Measurements from ENCODE around the gene KANTR.
"Not testable (repeated sequence)": the region's sequence is repeated elsewhere in the genome, so short reads cannot be mapped to it uniquely, and the experiment has no call there.

The KANTR gene

DNA sequence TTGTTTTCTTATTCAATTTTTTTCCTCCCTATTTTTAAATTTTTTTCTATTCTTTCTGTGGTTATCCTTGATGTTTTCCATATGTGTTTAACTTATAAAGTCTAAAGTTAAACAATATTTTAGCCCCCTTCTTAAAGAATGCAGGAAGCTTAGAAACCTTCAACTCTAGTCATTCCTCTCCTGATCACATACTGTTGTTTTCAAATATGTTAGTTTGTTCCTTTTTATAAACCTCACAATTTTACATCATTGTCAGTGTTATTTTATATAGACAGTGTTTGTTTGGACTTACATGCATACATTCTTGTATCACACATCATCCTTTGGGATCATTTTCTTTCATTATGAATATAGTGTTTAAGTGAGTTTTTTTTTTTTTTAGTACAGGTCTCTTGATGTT lies 31.6 kb downstream of the KANTR start:
- DNase-seq (ENCODE audit: low read depth in 2 of 2, low spot score in 1 of 2) = no peak

DNA sequence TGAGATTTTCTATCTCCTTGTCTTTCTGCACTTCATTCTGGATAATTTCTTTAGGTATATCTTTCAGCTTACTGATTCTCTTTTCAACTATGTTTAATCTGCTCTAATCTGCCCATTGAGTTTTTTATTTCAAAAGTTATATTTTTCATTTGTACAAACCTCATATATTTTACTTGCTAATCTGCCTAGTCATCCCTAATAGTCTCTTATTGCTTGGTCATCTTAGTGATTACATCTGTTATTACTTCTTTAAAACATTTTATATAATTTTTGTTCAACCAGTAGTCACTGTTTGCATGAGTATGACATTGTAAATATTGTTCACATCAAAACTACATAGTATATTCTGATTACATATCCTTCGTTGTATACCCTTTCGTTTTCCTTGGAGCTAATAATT lies 32.4 kb downstream of the KANTR start:
- no peak for DNase-seq (ENCODE audit: low read depth in 2 of 2, low spot score in 1 of 2)

DNA sequence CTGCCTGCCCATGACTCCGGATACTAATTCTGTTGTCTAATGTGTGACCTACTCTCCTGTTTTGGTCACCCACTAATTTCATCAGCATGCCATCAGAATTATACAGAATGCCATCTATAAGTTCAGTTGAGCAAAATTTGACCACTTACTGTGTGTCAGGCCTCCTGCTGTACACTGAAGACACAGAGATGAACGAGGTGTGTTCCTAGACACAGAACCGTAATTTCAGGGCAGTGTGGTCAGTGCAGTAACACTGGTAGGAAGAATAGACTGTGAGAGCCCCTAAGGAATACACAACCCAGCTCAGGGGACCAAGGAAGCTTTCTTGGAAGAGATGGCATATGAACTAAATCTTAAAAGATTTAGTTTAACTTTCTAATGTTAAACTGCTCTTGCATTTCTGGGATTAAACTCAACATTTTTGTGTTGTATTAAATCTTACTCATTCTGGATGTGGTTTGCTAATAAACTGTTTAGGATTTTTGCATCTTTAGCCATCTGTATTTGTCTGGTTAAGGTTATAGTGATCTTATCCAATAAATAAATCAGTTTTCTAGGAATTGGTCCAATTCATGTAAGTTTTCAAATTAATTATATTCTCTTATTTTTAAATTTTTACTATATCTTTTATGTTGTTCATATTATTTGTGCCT lies 34.3 kb downstream of the KANTR start:
- DNase-seq (ENCODE audit: low read depth in 2 of 2, low spot score in 1 of 2) = no peak

DNA sequence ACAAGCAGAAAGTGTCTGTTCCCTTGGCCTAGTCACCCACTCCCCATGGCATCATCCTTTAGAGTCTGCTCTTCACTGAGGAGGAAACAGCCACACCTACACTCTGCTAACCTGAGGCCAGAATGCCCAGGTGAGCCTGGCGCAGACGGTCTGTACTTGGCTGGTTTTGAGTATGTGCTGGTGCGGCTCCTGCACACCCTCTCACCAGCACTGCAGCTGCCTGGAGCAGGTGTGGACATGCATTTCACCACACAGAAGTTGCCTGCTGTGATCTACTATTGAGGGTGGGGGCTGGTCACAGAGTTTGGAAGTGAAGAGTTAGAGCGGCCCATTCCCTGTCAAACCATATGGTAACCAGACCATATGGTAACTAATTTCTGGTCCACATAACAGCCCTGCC lies 39.5 kb downstream of the KANTR start:
- DNase-seq (ENCODE audit: low read depth in 2 of 2, low spot score in 1 of 2) = no peak

DNA sequence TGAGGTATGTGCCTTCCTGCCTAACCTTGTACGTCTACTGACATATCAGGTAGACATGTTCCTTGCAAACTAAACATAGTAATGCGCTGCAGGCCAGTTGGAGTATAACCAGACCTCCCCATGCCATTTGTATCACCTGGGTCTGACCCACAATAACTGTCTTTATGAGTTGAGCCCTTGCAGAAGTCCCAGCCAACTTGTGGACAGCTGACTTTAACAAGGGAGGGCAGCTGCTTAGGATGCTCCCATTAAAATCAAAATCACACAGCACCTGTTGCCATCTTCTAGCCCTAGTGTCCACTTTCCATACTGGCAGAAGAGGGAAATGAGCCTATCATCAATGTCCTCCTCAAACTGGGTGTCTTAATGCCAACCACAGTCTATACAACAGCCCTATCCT lies 41.6 kb downstream of the KANTR start:
- DNase-seq (ENCODE audit: low read depth in 2 of 2, low spot score in 1 of 2) = no peak

DNA sequence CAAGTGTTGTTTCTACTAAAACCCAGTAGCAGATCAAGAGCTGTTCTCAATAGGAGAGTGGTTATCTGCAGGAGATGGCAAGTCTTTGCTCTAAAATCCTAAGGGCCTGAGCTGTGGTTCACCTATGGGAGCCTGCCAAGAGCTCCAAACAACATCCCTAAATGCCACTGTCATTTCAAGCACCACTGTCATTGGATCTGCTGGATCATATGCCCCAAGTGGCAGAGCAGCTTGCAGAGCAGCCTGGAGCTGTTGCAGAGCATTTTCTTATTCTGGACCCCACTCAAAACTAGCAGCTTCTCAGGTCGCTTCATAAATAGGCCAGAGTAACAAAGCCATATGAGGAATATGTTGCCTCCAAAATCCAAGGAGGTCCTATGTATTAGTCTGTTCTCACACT lies 59.6 kb downstream of the KANTR start:
- no peak for DNase-seq (ENCODE audit: low read depth in 2 of 2, low spot score in 1 of 2)

DNA sequence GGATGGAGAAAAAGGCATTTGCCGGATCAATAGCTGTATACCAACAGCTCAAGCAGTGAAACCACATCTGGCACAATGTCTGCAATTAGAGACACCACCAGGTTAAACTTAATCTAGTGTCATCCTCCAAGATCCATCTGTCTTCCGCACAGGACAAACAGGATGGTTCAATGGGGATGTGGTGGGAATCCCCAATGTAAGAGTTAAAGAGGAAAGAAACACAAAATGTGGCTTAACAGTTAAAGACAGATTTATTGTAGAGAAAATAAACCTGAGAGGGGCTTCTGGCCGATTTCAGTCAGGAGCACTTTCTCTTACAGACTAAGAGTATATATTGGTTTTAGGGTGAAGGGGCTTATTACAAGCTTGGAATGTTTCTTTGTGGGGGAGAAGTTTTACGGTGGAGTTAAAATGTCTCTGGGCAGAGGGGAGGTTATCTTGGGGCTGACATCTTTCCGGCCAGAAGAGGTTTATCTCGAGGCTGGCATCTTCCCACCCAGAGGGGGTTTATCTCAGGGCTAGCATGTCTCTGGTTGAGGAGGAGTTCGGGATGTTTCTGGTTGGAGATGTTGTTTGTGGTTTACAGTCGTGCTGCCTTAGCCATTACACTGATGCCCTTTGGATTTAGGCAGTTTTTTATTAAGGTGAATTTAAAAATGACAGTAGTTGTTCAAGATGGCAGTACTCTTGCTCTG lies 61.7 kb downstream of the KANTR start:
- DNase-seq (ENCODE audit: low read depth in 2 of 2, low spot score in 1 of 2) = no peak

DNA sequence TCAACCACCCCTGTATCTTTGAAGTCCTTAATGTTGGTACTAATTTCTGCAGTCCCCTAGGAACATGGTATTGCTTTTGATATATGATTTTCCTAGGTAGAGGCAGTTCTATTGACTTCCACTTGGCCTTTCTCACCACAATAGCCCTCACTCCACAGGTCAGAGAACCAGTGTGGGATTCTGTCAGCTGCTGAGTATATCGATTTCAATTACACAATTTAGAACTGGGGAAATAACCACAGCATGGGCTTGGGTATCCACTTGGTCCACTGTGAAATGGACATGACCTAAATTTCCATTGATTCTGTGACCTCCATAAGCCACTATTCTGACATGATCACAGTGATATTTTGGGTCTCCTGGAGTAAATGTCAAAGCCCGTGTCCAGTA lies 62.3 kb downstream of the KANTR start:
- DNase-seq (ENCODE audit: low read depth in 2 of 2, low spot score in 1 of 2) = no peak

DNA sequence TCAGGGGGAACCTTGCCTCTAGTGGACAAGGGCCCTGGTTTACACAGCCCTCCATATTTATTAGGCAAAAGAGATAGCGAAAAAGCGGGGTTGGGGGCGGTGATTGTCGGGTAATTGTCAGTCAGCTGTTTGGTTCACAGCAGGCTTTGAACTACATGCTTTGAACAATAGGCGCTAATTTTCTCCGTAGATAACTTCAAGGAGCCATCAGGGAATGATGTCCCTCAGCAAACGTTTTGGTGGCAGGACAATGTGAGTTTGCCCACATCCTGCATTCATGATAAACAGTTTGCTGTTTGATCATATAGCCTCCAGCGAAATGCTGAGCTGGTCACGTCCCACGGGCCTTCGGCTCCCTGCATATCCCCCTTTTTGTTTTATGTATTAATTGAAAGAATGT lies 65.2 kb downstream of the KANTR start:
- DNase-seq (ENCODE audit: low read depth in 2 of 2, low spot score in 1 of 2) = no peak

DNA sequence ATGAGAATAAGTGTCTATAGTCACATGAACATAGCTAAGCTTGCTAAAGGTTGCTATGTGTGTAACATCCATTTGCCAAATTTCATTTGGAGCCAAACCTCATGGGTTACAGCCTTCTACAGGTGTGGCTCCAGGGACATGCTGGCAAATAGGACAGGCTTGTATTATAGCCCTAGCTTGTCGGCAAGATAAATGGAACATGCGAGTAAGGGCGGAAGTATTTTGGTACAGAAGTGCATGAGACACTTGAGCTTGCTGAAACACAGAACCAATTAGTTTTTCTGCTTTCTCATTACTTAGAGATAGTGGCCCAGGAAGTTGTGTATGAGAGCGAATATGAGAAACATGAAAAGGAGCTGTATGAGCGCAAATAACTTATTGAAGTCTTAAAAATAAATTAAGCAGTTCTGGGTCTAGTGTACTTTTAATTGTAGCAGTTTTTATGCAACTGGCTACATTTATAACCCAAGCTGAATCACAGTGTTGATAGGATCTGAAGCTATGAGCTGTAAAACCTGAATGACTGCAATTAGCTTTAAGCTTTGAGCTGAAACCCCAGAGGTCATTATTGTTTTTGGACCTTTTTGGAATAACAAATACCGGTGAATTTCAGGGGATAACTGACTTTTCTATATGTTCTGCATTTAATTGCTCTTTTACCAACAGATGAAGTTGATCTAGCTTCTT lies 66.5 kb downstream of the KANTR start:
- no peak for DNase-seq (ENCODE audit: low read depth in 2 of 2, low spot score in 1 of 2)

DNA sequence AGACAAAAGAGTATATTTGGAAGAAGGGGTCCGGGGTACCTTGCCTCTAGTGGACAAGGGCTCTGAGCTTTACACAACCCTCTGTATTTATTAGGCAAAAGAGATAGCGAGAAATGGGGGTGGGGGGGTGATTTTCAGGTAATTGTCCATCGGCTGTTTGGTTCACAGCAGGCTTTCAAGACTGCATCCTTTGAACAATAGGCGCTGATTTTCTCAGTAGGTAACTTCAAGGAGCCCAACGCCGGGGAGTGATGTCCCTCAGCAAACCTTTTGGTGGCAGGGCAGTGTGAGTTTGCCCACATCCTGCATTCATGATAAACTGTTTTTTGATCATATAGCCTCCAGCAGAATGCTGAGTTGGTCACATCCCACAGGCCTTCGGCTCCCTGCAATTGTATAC lies 69.5 kb downstream of the KANTR start:
- DNase-seq (ENCODE audit: low read depth in 2 of 2, low spot score in 1 of 2) = no peak

DNA sequence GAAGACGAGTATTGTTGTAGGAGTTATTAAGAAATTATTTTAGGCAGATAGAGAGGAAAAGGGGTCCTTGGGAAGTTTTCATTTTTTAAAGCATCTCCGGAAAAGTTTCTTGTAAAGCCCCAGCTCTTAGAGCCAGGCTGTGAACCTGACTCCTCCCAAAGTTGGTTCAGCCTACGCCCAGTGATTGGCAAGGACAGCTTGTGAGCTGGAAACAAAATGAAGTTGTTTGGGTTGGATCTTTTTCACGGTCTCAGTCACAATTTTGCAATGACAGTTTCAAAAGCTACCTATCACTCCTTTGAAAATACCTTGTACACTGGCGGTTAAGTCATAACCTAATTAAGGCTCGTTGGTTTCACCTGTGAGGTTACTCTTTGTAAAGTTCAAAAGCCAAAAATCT lies 70.6 kb downstream of the KANTR start:
- not testable (repeated sequence) for DNase-seq (ENCODE audit: low read depth in 2 of 2, low spot score in 1 of 2)

DNA sequence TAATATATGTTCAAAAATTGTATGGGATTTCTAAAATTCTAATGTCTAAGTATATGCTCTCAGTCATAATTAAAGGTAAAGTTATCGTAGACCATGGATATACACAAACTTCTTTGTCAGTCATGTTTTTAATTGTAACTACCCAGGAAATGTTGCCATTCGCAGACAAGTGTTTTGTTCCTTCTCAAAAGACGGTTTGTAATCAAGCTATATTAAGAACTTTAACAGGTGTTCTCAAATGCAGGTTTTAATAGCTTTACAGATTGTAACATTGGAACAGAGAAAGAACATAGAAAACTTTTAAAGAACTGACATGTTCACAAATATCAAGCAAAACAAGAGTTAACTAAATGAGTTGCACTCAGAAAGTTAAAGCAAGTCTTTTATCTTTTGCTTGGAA lies 72.2 kb downstream of the KANTR start:
- no peak for DNase-seq (ENCODE audit: low read depth in 2 of 2, low spot score in 1 of 2)

DNA sequence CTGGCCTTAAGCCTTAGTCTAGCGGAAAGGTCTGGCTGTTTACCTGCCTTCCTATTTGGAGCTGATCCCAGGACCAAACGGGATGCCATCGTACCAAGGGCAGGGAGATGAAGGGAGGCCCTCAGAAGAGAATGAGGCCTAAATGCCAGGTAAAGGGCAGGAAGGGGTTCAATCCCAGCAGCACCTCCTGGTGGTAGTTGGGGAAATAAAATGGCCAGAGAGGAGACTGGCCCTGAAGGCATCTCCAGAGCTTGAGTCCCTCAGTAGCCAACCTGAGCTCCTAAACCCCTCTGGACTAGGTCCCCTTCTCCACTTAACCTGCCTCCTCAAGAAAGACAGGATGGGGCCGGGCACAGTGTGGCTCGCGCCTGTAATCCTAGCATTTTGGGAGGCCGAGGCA lies 77.4 kb downstream of the KANTR start:
- no peak for DNase-seq (ENCODE audit: low read depth in 2 of 2, low spot score in 1 of 2)

Measured in stimulated activated CD8-positive, alpha-beta memory T cell treated with anti-CD3 and anti-CD28 coated beads, Interleukin-4, amount 100 ng/mL, for 1 hour (primary cell).